HCT116 (cell line): Measurements from ENCODE around the gene SLC1A1. TPM values are rescaled to one million over a fixed set of nuclear protein-coding genes. Genes with fewer than 3 reads are reported as not detected.

Experiments
- ATAC-seq: fragments of 200-7000 bp; cut with Tn5 transposase; 2 replicates; pipeline ENCODE4 v1.9.1; 2020; ENCODE audit warnings: mild to moderate bottlenecking, moderate library complexity
- BruUV-seq: library from RNA; stranded (reverse); fragments of 400-500 nt; replicated peaks from 2 replicates; lab custom pipeline; 2021; lab: Mats Ljungman, UMichigan
- CTCF ChIA-PET: fragments of 300-600 bp; sonication (Branson Sonifier 250); formaldehyde crosslinking; loops from one replicate; lab custom pipeline; 2021; ENCODE audit warnings: antibody characterized with exemption; lab: Charles Lee
- POLR2A ChIA-PET: fragments of 300-600, 350-600 bp; sonication (Branson Sonifier 250); formaldehyde crosslinking; loops from one replicate; lab custom pipeline; 2021; ENCODE audit warnings: antibody characterized with exemption; lab: Charles Lee
- RAD21 ChIA-PET, 2 experiments: fragments of 300-600 bp; sonication (Branson Sonifier 250); formaldehyde crosslinking; loops; one replicate each; lab custom pipeline; 2023; ENCODE audit warnings: low total read pairs in 2 of 2; ENCODE audit not compliant: uncharacterized antibody in 2 of 2, unreplicated experiment in 2 of 2, low non-redundant PET in 1 of 2; lab: Charles Lee
- DNase-seq: peaks from one replicate; pipeline ENCODE4 v3.0.0-alpha.2; 2010; ENCODE audit warnings: low read depth, low spot score
- H2AFZ ChIP-seq: fragments of 200-600 bp; shearing (Covaris generic), sonication (generic); 2 replicates; pipeline ENCODE4 v1.6.1; 2017; ENCODE audit warnings: low read depth, mixed run types, mixed read lengths, antibody characterized with exemption, low read length; ENCODE audit not compliant: poor library complexity, severe bottlenecking
- H3K27ac ChIP-seq: 2 replicates; pipeline ENCODE4 v1.5.1; 2012; ENCODE audit warnings: low read depth, low read length
- H3K27me3 ChIP-seq: fragments of 200-600 bp; sonication (generic); 2 replicates; pipeline ENCODE4 v1.6.1; 2016; ENCODE audit warnings: mixed run types, low read length, mixed read lengths; ENCODE audit not compliant: insufficient read depth
- H3K36me3 ChIP-seq, 2 experiments: fragments of 200-500 bp in 1 of 2; fragments of 200-600 bp in 1 of 2; sonication (Bioruptor generic) in 1 of 2; sonication (generic) in 1 of 2; 2 replicates each; pipeline versions ENCODE4 v1.5.1 to v1.6.1; 2014 to 2016; ENCODE audit warnings: low read length in 2 of 2, inconsistent platforms in 1 of 2, mixed read lengths in 1 of 2, mixed run types in 1 of 2; ENCODE audit not compliant: insufficient read depth in 2 of 2, control insufficient read depth in 1 of 2
- H3K4me1 ChIP-seq, 2 experiments: fragments of 200-600 bp in 1 of 2; sonication (generic) in 1 of 2; 2 replicates each; pipeline versions ENCODE4 v1.5.1 to v1.6.1; 2012 to 2017; ENCODE audit warnings: low read length in 2 of 2, inconsistent platforms in 1 of 2, mild to moderate bottlenecking in 1 of 2, mixed read lengths in 1 of 2, mixed run types in 1 of 2, moderate library complexity in 1 of 2; ENCODE audit not compliant: insufficient read depth in 2 of 2, control insufficient read depth in 1 of 2
- H3K4me2 ChIP-seq: fragments of 200-600 bp; sonication (generic); 2 replicates; pipeline ENCODE4 v1.6.1; 2017; ENCODE audit warnings: mixed run types, low read length, mixed read lengths
- H3K4me3 ChIP-seq, 2 experiments: fragments of 200-600 bp in 1 of 2; sonication (generic) in 1 of 2; replicated peaks in 1 of 2; 2 replicates each; pipeline ENCODE4 v1.5.1; 2011 to 2016; ENCODE audit warnings: low read length in 2 of 2, control low read depth in 1 of 2, low read depth in 1 of 2, mild to moderate bottlenecking in 1 of 2, mixed read lengths in 1 of 2, mixed run types in 1 of 2
- H3K79me2 ChIP-seq: fragments of 200-600 bp; sonication (generic); 2 replicates; pipeline ENCODE4 v1.6.1; 2017; ENCODE audit warnings: mild to moderate bottlenecking, mixed run types, low read length, moderate library complexity, mixed read lengths; ENCODE audit not compliant: insufficient read depth
- H3K9ac ChIP-seq: fragments of 200-600 bp; sonication (generic); 2 replicates; pipeline ENCODE4 v1.6.1; 2016; ENCODE audit warnings: low read length, mixed read lengths
- H3K9me2 ChIP-seq: fragments of 200-600 bp; sonication (generic), shearing (Covaris generic); 2 replicates; pipeline ENCODE4 v1.6.1; 2017; ENCODE audit warnings: mixed run types, mild to moderate bottlenecking, moderate library complexity; ENCODE audit not compliant: insufficient read depth
- H3K9me3 ChIP-seq, 2 experiments: fragments of 200-500 bp in 1 of 2; fragments of 200-600 bp in 1 of 2; sonication (Bioruptor generic) in 1 of 2; sonication (generic) in 1 of 2; 2 replicates each; pipeline ENCODE4 v1.6.1; 2014 to 2017; ENCODE audit warnings: low read length in 2 of 2, mixed read lengths in 2 of 2, inconsistent platforms in 1 of 2, low read depth in 1 of 2, mild to moderate bottlenecking in 1 of 2, mixed run types in 1 of 2, moderate library complexity in 1 of 2; ENCODE audit not compliant: control insufficient read depth in 1 of 2, insufficient read depth in 1 of 2
- H4K20me1 ChIP-seq: fragments of 200-600 bp; sonication (generic), shearing (Covaris generic); 2 replicates; pipeline ENCODE4 v1.6.1; 2017; ENCODE audit warnings: mixed run types, mild to moderate bottlenecking, moderate library complexity; ENCODE audit not compliant: insufficient read depth
- EZH2 ChIP-seq: fragments of 200-600 bp; sonication (generic); IDR thresholded peaks from 2 replicates; pipeline ENCODE4 v1.6.1; 2017; ENCODE audit warnings: antibody characterized with exemption, mixed run types
- JUND ChIP-seq: IDR thresholded peaks from 2 replicates; pipeline ENCODE4 v1.6.1; 2012
- MAX ChIP-seq: IDR thresholded peaks from 2 replicates; pipeline ENCODE4 v1.6.1; 2012
- POLR2A ChIP-seq: IDR thresholded peaks from 2 replicates; pipeline ENCODE4 v1.7.0; 2011; ENCODE audit warnings: borderline replicate concordance; ENCODE audit not compliant: insufficient read depth, insufficient read length; ENCODE audit errors: extremely low read depth
- POLR2AphosphoS5 ChIP-seq: IDR thresholded peaks from 2 replicates; pipeline ENCODE4 v1.6.1; 2011; ENCODE audit warnings: mild to moderate bottlenecking, low read depth, low read length, moderate library complexity
- RAD21 ChIP-seq: IDR thresholded peaks from 2 replicates; pipeline ENCODE4 v1.6.1; 2012; ENCODE audit warnings: low read depth, mild to moderate bottlenecking
- SIN3A ChIP-seq: IDR thresholded peaks from 2 replicates; pipeline ENCODE4 v1.6.1; 2012; ENCODE audit warnings: low read depth
- TCF7L2 ChIP-seq: IDR thresholded peaks from 2 replicates; pipeline ENCODE4 v1.7.0; 2011; ENCODE audit warnings: borderline replicate concordance, inconsistent platforms; ENCODE audit not compliant: insufficient read depth, insufficient read length; ENCODE audit errors: extremely low read depth
- ZBTB33 ChIP-seq: IDR thresholded peaks from 2 replicates; pipeline ENCODE4 v1.6.1; 2011; ENCODE audit warnings: mild to moderate bottlenecking, low read length, moderate library complexity; ENCODE audit not compliant: insufficient replicate concordance; ENCODE audit errors: extremely low read depth
- intact Hi-C: fragments of 100-400 bp; cut with micrococcal nuclease; formaldehyde crosslinking; loops from 2 replicates; pipeline ENCODE4 v1.10.0; 2022
- total RNA-seq: library from RNA; stranded (reverse); gene quantifications from one replicate; pipeline ENCODE4 v1.2.1, GENCODE V29; 2021; ENCODE audit not compliant: unreplicated experiment

SLC1A1 gene
- total RNA-seq, 1 experiment from 2014 or later: 6.8 TPM

GRCh38 chr9:4594994-4595393, 104.7 kb downstream of the SLC1A1 start:
- ATAC-seq: no peak
- no peaks in the 10 kb centered on the region for H3K27me3 ChIP-seq
- H3K9ac ChIP-seq: no peak overlapping the region
- no peaks in the 10 kb centered on the region for H3K36me3 ChIP-seq
- ChIA-PET CTCF (no interaction called here), RAD21 (no interaction called here), POLR2A (no interaction called here)
- no peaks in the 10 kb centered on the region for H3K4me1 ChIP-seq
- no peaks in the 10 kb centered on the region for H4K20me1 ChIP-seq
- H3K27ac ChIP-seq: no peak overlapping the region
- H3K79me2 ChIP-seq: no peaks in the 10 kb centered on the region
- intact Hi-C loops: no loop called here
- H3K4me2 ChIP-seq: no peak overlapping the region
- no peaks in the 10 kb centered on the region for H3K9me2 ChIP-seq
- H2AFZ ChIP-seq: no peak overlapping the region
- no TSS peak for BruUV-seq
- TF ChIP-seq RAD21 (no peak), MAX (no peak), POLR2A (no peak), POLR2AphosphoS5 (no peak), ZBTB33 (no peak), TCF7L2 (no peak), SIN3A (no peak), JUND (no peak), EZH2 (no peak)
- TF ChIP-seq, all 23 proteins: peak for 0
- DNase-seq: no peak
- no peak overlapping the region for H3K4me3 ChIP-seq
- H3K9me3 ChIP-seq: no peaks in the 10 kb centered on the region
